ENCODE data around the gene MYL5. TPM values are rescaled to one million over a fixed set of nuclear protein-coding genes. Genes with fewer than 3 reads are reported as not detected.
A peak's percentile ranks its signal among the peaks of the same experiment; 100 is the strongest.

The MYL5 gene
- total RNA-seq, 4 donors from 2014 or later, result 8.7 to 19.0 (median 9.4) TPM

- peak; percentile 42 for ATAC-seq (ENCODE audit: low FRiP score)
- DNase-seq (ENCODE audit: low spot score), result no peak
Measured at GRCh38 chr4:663438-664428, 10.6 kb upstream of the MYL5 start.

GRCh38 chr4:664713-665231 lies 9.6 kb upstream of the MYL5 start:
- TF ChIP-seq CTCF (IDR thresholded peaks at IDR 0.05), result no peak
- no peak for DNase-seq (ENCODE audit: low spot score)
- no peak for ATAC-seq (ENCODE audit: low FRiP score)

More at GRCh38 chr4:663438-664428, 10.6 kb upstream of the MYL5 start:
- TF ChIP-seq CTCF (IDR thresholded peaks at IDR 0.05), result no peak

- ATAC-seq (ENCODE audit: low FRiP score) (no peak), DNase-seq (ENCODE audit: low spot score) (no peak)
- TF ChIP-seq CTCF (IDR thresholded peaks at IDR 0.05), result no peak
Measured at GRCh38 chr4:665381-665750, 9.0 kb upstream of the MYL5 start.

- ATAC-seq (ENCODE audit: low FRiP score) (no peak), DNase-seq (ENCODE audit: low spot score) (no peak)
- no peak for TF ChIP-seq CTCF (IDR thresholded peaks at IDR 0.05)
Measured at GRCh38 chr4:665751-666435, 8.4 kb upstream of the MYL5 start.

- TF ChIP-seq CTCF (IDR thresholded peaks at IDR 0.05), result no peak
- ATAC-seq (ENCODE audit: low FRiP score) (no peak), DNase-seq (ENCODE audit: low spot score) (no peak)
Measured at GRCh38 chr4:666436-666810, 7.9 kb upstream of the MYL5 start.

GRCh38 chr4:666822-667544 lies 7.4 kb upstream of the MYL5 start:
- ATAC-seq (ENCODE audit: low FRiP score), result no peak
- no peak for DNase-seq (ENCODE audit: low spot score)
- no peak for TF ChIP-seq CTCF (IDR thresholded peaks at IDR 0.05)
